ENCODE data around the gene DIPK1C. TPM values are rescaled to one million over a fixed set of nuclear protein-coding genes. Genes with fewer than 3 reads are reported as not detected.

DIPK1C gene
- total and polyA plus RNA-seq, 9 of the 15 experiments (the other 6 are each of a cell fraction or from before 2014, with no cell fraction given) = 0.04 to 0.32 (median 0.15) TPM; not detected in 2

- TF ChIP-seq CHAMP1 (IDR thresholded peaks at IDR 0.05) (no peak), DPF2 (IDR thresholded peaks at IDR 0.05) (0 out of 2 replicates have a peak, but pooled peaks have one; percentile 44), XRCC3 (IDR thresholded peaks at IDR 0.05) (no peak), HDAC8 (tag; IDR thresholded peaks at IDR 0.05) (no peak), NFIX (CRISPR knock-in tag; IDR thresholded peaks at IDR 0.05; ENCODE audit: low read depth) (no peak), ZBTB7A (IDR thresholded peaks at IDR 0.05; ENCODE audit: borderline replicate concordance, control insufficient read depth, low read depth, low read length) (no peak; the same call in 1 of the 2 replicates), ARNT (IDR thresholded peaks at IDR 0.05) (no peak), FOXM1 (IDR thresholded peaks at IDR 0.05; ENCODE audit: low read depth) (no peak), FOXM1 (CRISPR knock-in tag; IDR thresholded peaks at IDR 0.05; ENCODE audit: low read depth) (no peak), PHB2 (IDR thresholded peaks at IDR 0.05; ENCODE audit: low read depth) (no peak), ZNF384 (IDR thresholded peaks at IDR 0.05; ENCODE audit: low read depth, low read length) (no peak), TAF1 (IDR thresholded peaks at IDR 0.05; ENCODE audit: control insufficient read depth, extremely low read depth, insufficient read depth, low read length, severe bottlenecking) (peak; percentile 35), KLF1 (tag; IDR thresholded peaks at IDR 0.05) (no peak), KLF6 (CRISPR knock-in tag; IDR thresholded peaks at IDR 0.05; ENCODE audit: borderline replicate concordance) (no peak), GATAD2A (IDR thresholded peaks at IDR 0.05) (no peak), MCM5 (IDR thresholded peaks at IDR 0.05; ENCODE audit: low read depth) (no peak), AFF4 (CRISPR knock-in tag; IDR thresholded peaks at IDR 0.05) (0 out of 2 replicates have a peak, but pooled peaks have one; percentile 36), SFPQ (IDR thresholded peaks at IDR 0.05; ENCODE audit: low read depth, low read length) (no peak), SPI1 (IDR thresholded peaks at IDR 0.05; ENCODE audit: borderline replicate concordance, low read depth, low read length) (peak; percentile 42; the same call in 1 of the 2 replicates), KHSRP (IDR thresholded peaks at IDR 0.05) (peak; percentile 50; the same call in 1 of the 2 replicates)
Measured at GRCh38 chr18:74495581-74496507, 38.7 kb upstream of the DIPK1C start, which contains the start of gene CNDP2 (continued).
